HCT116 (cell line): ENCODE data around the gene PJA2. TPM values are rescaled to one million over a fixed set of nuclear protein-coding genes. Genes with fewer than 3 reads are reported as not detected.

ENCODE experiments used
- ATAC-seq: fragments of 200-7000 bp; cut with Tn5 transposase; 2 replicates; pipeline ENCODE4 v1.9.1; 2020; ENCODE audit warnings: mild to moderate bottlenecking, moderate library complexity
- BruUV-seq: library from RNA; stranded (reverse); fragments of 400-500 nt; replicated peaks from 2 replicates; lab custom pipeline; 2021; lab: Mats Ljungman, UMichigan
- CTCF ChIA-PET: fragments of 300-600 bp; sonication (Branson Sonifier 250); formaldehyde crosslinking; loops from one replicate; lab custom pipeline; 2021; ENCODE audit warnings: antibody characterized with exemption; lab: Charles Lee
- POLR2A ChIA-PET: fragments of 300-600, 350-600 bp; sonication (Branson Sonifier 250); formaldehyde crosslinking; loops from one replicate; lab custom pipeline; 2021; ENCODE audit warnings: antibody characterized with exemption; lab: Charles Lee
- RAD21 ChIA-PET, 2 experiments: fragments of 300-600 bp; sonication (Branson Sonifier 250); formaldehyde crosslinking; loops; one replicate each; lab custom pipeline; 2023; ENCODE audit warnings: low total read pairs in 2 of 2; ENCODE audit not compliant: uncharacterized antibody in 2 of 2, unreplicated experiment in 2 of 2, low non-redundant PET in 1 of 2; lab: Charles Lee
- DNase-seq: peaks from one replicate; pipeline ENCODE4 v3.0.0-alpha.2; 2010; ENCODE audit warnings: low read depth, low spot score
- H2AFZ ChIP-seq: fragments of 200-600 bp; shearing (Covaris generic), sonication (generic); 2 replicates; pipeline ENCODE4 v1.6.1; 2017; ENCODE audit warnings: low read depth, mixed run types, mixed read lengths, antibody characterized with exemption, low read length; ENCODE audit not compliant: poor library complexity, severe bottlenecking
- H3K27ac ChIP-seq: 2 replicates; pipeline ENCODE4 v1.5.1; 2012; ENCODE audit warnings: low read depth, low read length
- H3K27me3 ChIP-seq: fragments of 200-600 bp; sonication (generic); 2 replicates; pipeline ENCODE4 v1.6.1; 2016; ENCODE audit warnings: mixed run types, low read length, mixed read lengths; ENCODE audit not compliant: insufficient read depth
- H3K36me3 ChIP-seq, 2 experiments: fragments of 200-500 bp in 1 of 2; fragments of 200-600 bp in 1 of 2; sonication (Bioruptor generic) in 1 of 2; sonication (generic) in 1 of 2; 2 replicates each; pipeline versions ENCODE4 v1.5.1 to v1.6.1; 2014 to 2016; ENCODE audit warnings: low read length in 2 of 2, inconsistent platforms in 1 of 2, mixed read lengths in 1 of 2, mixed run types in 1 of 2; ENCODE audit not compliant: insufficient read depth in 2 of 2, control insufficient read depth in 1 of 2
- H3K4me1 ChIP-seq, 2 experiments: fragments of 200-600 bp in 1 of 2; sonication (generic) in 1 of 2; 2 replicates each; pipeline versions ENCODE4 v1.5.1 to v1.6.1; 2012 to 2017; ENCODE audit warnings: low read length in 2 of 2, inconsistent platforms in 1 of 2, mild to moderate bottlenecking in 1 of 2, mixed read lengths in 1 of 2, mixed run types in 1 of 2, moderate library complexity in 1 of 2; ENCODE audit not compliant: insufficient read depth in 2 of 2, control insufficient read depth in 1 of 2
- H3K4me2 ChIP-seq: fragments of 200-600 bp; sonication (generic); 2 replicates; pipeline ENCODE4 v1.6.1; 2017; ENCODE audit warnings: mixed run types, low read length, mixed read lengths
- H3K4me3 ChIP-seq, 2 experiments: fragments of 200-600 bp in 1 of 2; sonication (generic) in 1 of 2; replicated peaks in 1 of 2; 2 replicates each; pipeline ENCODE4 v1.5.1; 2011 to 2016; ENCODE audit warnings: low read length in 2 of 2, control low read depth in 1 of 2, low read depth in 1 of 2, mild to moderate bottlenecking in 1 of 2, mixed read lengths in 1 of 2, mixed run types in 1 of 2
- H3K79me2 ChIP-seq: fragments of 200-600 bp; sonication (generic); 2 replicates; pipeline ENCODE4 v1.6.1; 2017; ENCODE audit warnings: mild to moderate bottlenecking, mixed run types, low read length, moderate library complexity, mixed read lengths; ENCODE audit not compliant: insufficient read depth
- H3K9ac ChIP-seq: fragments of 200-600 bp; sonication (generic); 2 replicates; pipeline ENCODE4 v1.6.1; 2016; ENCODE audit warnings: low read length, mixed read lengths
- H3K9me2 ChIP-seq: fragments of 200-600 bp; sonication (generic), shearing (Covaris generic); 2 replicates; pipeline ENCODE4 v1.6.1; 2017; ENCODE audit warnings: mixed run types, mild to moderate bottlenecking, moderate library complexity; ENCODE audit not compliant: insufficient read depth
- H3K9me3 ChIP-seq, 2 experiments: fragments of 200-500 bp in 1 of 2; fragments of 200-600 bp in 1 of 2; sonication (Bioruptor generic) in 1 of 2; sonication (generic) in 1 of 2; 2 replicates each; pipeline ENCODE4 v1.6.1; 2014 to 2017; ENCODE audit warnings: low read length in 2 of 2, mixed read lengths in 2 of 2, inconsistent platforms in 1 of 2, low read depth in 1 of 2, mild to moderate bottlenecking in 1 of 2, mixed run types in 1 of 2, moderate library complexity in 1 of 2; ENCODE audit not compliant: control insufficient read depth in 1 of 2, insufficient read depth in 1 of 2
- H4K20me1 ChIP-seq: fragments of 200-600 bp; sonication (generic), shearing (Covaris generic); 2 replicates; pipeline ENCODE4 v1.6.1; 2017; ENCODE audit warnings: mixed run types, mild to moderate bottlenecking, moderate library complexity; ENCODE audit not compliant: insufficient read depth
- CBX3 ChIP-seq: IDR thresholded peaks from 2 replicates; pipeline ENCODE4 v1.6.1; 2012; ENCODE audit warnings: low read depth
- EGR1 ChIP-seq: IDR thresholded peaks from 2 replicates; pipeline ENCODE4 v1.6.1; 2012; ENCODE audit warnings: low read depth
- ELF1 ChIP-seq: IDR thresholded peaks from 2 replicates; pipeline ENCODE4 v1.6.1; 2012; ENCODE audit warnings: low read depth, borderline replicate concordance
- EZH2phosphoT487 ChIP-seq: fragments of 200-600 bp; IDR thresholded peaks from 2 replicates; pipeline ENCODE4 v1.6.1; 2018; ENCODE audit warnings: antibody characterized with exemption, borderline replicate concordance
- JUND ChIP-seq: IDR thresholded peaks from 2 replicates; pipeline ENCODE4 v1.6.1; 2012
- RAD21 ChIP-seq: IDR thresholded peaks from 2 replicates; pipeline ENCODE4 v1.6.1; 2012; ENCODE audit warnings: low read depth, mild to moderate bottlenecking
- SIN3A ChIP-seq: IDR thresholded peaks from 2 replicates; pipeline ENCODE4 v1.6.1; 2012; ENCODE audit warnings: low read depth
- SRF ChIP-seq: IDR thresholded peaks from 2 replicates; pipeline ENCODE4 v1.6.1; 2012; ENCODE audit warnings: low read depth
- YY1 ChIP-seq: IDR thresholded peaks from 2 replicates; pipeline ENCODE4 v1.6.1; 2011; ENCODE audit warnings: low read length, low read depth, moderate library complexity, mild to moderate bottlenecking; ENCODE audit not compliant: insufficient replicate concordance; ENCODE audit errors: extremely low read depth
- ZFX ChIP-seq: fragments of 450-650 bp; IDR thresholded peaks from 2 replicates; pipeline ENCODE4 v1.6.1; 2017
- ZNF274 ChIP-seq: fragments of 200-500 bp; sonication (Bioruptor generic); IDR thresholded peaks from 2 replicates; pipeline ENCODE4 v1.6.1; 2014; ENCODE audit warnings: mild to moderate bottlenecking, low read depth, low read length, inconsistent platforms
- intact Hi-C: fragments of 100-400 bp; cut with micrococcal nuclease; formaldehyde crosslinking; loops from 2 replicates; pipeline ENCODE4 v1.10.0; 2022
- total RNA-seq: library from RNA; stranded (reverse); gene quantifications from one replicate; pipeline ENCODE4 v1.2.1, GENCODE V29; 2021; ENCODE audit not compliant: unreplicated experiment
- TF ChIP-seq, protein P1 (sequence below), 3 experiments: fragments of 200-600 bp in 1 of 3; sonication (generic) in 1 of 3; IDR thresholded peaks in 2 of 3; conservative IDR thresholded peaks in 1 of 3; 2 replicates each; pipeline ENCODE4 v1.5.1; 2012 to 2017; ENCODE audit warnings: low read depth in 2 of 3, low read length in 2 of 3, antibody characterized with exemption in 1 of 3, borderline replicate concordance in 1 of 3, control low read depth in 1 of 3, mild to moderate bottlenecking in 1 of 3, mixed read lengths in 1 of 3, mixed run types in 1 of 3, moderate library complexity in 1 of 3; ENCODE audit not compliant: insufficient read depth in 1 of 3
- TF ChIP-seq, protein P2 (sequence below): IDR thresholded peaks from 2 replicates; pipeline ENCODE4 v1.6.1; 2012; ENCODE audit warnings: low read depth
- TF ChIP-seq, protein P3 (sequence below): IDR thresholded peaks from 2 replicates; pipeline ENCODE4 v1.6.1; 2012

Gene PJA2
- total RNA-seq, 1 experiment from 2014 or later: 38.4 TPM

DNA sequence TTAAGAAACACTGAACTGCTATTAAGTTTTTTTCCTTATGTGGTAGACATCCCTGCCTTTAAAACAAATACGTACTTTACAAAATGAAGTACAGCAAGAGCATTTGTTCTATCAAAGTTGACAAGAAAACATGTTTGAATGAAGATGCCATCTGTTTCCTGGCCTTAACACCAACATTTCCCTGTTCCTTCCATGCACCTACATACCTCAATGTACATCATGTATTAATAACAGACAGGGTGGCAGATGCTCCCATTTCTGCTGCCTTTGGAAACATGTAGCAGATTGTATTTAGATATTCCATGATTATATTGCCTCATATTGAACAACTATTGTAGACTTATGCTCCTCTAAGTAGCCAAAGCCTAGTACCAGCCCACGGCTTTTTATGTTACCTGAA lies 104.4 kb downstream of the PJA2 start:
- Histone ChIP-seq H3K79me2 (no peaks in the 10 kb centered on the region), H3K4me2 (no peak overlapping the region), H3K4me3 (no peak overlapping the region), H3K36me3 (no peaks in the 10 kb centered on the region), H3K27ac (no peak overlapping the region), H3K27me3 (no peaks in the 10 kb centered on the region), H4K20me1 (no peaks in the 10 kb centered on the region), H3K9me3 (no peaks in the 10 kb centered on the region), H3K4me1 (no peaks in the 10 kb centered on the region), H3K9ac (no peak overlapping the region), H3K9me2 (no peaks in the 10 kb centered on the region), H2AFZ (no peak overlapping the region)
- ChIA-PET CTCF (no interaction called here), POLR2A (no interaction called here), RAD21 (no interaction called here)
- intact Hi-C loops: no loop called here
- no peak for DNase-seq
- ATAC-seq: no peak
- BruUV-seq: no TSS peak
- TF ChIP-seq CBX3: no peak
- TF ChIP-seq JUND: no peak
- no peak for TF ChIP-seq EGR1
- TF ChIP-seq, protein P1, sequence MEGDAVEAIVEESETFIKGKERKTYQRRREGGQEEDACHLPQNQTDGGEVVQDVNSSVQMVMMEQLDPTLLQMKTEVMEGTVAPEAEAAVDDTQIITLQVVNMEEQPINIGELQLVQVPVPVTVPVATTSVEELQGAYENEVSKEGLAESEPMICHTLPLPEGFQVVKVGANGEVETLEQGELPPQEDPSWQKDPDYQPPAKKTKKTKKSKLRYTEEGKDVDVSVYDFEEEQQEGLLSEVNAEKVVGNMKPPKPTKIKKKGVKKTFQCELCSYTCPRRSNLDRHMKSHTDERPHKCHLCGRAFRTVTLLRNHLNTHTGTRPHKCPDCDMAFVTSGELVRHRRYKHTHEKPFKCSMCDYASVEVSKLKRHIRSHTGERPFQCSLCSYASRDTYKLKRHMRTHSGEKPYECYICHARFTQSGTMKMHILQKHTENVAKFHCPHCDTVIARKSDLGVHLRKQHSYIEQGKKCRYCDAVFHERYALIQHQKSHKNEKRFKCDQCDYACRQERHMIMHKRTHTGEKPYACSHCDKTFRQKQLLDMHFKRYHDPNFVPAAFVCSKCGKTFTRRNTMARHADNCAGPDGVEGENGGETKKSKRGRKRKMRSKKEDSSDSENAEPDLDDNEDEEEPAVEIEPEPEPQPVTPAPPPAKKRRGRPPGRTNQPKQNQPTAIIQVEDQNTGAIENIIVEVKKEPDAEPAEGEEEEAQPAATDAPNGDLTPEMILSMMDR (IDR thresholded peaks at IDR 0.05 in 2 of 3, conservative IDR thresholded peaks at IDR 0.05 in 1 of 3; ENCODE audit: borderline replicate concordance in 1 of 3, insufficient read depth in 1 of 3, low read depth in 2 of 3, low read length in 2 of 3): no peak
- no peak for TF ChIP-seq ZNF274
- TF ChIP-seq SRF: no peak
- TF ChIP-seq YY1: no peak
- TF ChIP-seq ELF1: no peak
- TF ChIP-seq, protein P2, sequence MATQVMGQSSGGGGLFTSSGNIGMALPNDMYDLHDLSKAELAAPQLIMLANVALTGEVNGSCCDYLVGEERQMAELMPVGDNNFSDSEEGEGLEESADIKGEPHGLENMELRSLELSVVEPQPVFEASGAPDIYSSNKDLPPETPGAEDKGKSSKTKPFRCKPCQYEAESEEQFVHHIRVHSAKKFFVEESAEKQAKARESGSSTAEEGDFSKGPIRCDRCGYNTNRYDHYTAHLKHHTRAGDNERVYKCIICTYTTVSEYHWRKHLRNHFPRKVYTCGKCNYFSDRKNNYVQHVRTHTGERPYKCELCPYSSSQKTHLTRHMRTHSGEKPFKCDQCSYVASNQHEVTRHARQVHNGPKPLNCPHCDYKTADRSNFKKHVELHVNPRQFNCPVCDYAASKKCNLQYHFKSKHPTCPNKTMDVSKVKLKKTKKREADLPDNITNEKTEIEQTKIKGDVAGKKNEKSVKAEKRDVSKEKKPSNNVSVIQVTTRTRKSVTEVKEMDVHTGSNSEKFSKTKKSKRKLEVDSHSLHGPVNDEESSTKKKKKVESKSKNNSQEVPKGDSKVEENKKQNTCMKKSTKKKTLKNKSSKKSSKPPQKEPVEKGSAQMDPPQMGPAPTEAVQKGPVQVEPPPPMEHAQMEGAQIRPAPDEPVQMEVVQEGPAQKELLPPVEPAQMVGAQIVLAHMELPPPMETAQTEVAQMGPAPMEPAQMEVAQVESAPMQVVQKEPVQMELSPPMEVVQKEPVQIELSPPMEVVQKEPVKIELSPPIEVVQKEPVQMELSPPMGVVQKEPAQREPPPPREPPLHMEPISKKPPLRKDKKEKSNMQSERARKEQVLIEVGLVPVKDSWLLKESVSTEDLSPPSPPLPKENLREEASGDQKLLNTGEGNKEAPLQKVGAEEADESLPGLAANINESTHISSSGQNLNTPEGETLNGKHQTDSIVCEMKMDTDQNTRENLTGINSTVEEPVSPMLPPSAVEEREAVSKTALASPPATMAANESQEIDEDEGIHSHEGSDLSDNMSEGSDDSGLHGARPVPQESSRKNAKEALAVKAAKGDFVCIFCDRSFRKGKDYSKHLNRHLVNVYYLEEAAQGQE: no peak
- TF ChIP-seq EZH2phosphoT487: no peak
- no peak for TF ChIP-seq RAD21
- TF ChIP-seq, protein P3, sequence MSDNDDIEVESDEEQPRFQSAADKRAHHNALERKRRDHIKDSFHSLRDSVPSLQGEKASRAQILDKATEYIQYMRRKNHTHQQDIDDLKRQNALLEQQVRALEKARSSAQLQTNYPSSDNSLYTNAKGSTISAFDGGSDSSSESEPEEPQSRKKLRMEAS: no peak
- no peak for TF ChIP-seq SIN3A
- TF ChIP-seq ZFX: no peak
